HepG2 (cell line): ENCODE data around the gene KBTBD13. TPM values are rescaled to one million over a fixed set of nuclear protein-coding genes. Genes with fewer than 3 reads are reported as not detected.

Experiments
- ARID4A ChIP-seq: sonication (generic); formaldehyde crosslinking; IDR thresholded peaks from 2 replicates; pipeline ENCODE4 v1.5.0; 2020; ENCODE audit warnings: mild to moderate bottlenecking, missing genetic modification reagents, borderline replicate concordance
- CREB1 ChIP-seq, 2 experiments: fragments of 450-650 bp in 1 of 2; IDR thresholded peaks; 2 replicates each; pipeline ENCODE4 v1.6.1; 2016 to 2017; ENCODE audit warnings: control low read depth in 1 of 2, mild to moderate bottlenecking in 1 of 2, missing compliant biosample characterization in 1 of 2, missing genetic modification characterization in 1 of 2
- ELK4 ChIP-seq: sonication (generic); formaldehyde crosslinking; IDR thresholded peaks from 2 replicates; pipeline ENCODE4 v1.9.0; 2021; ENCODE audit warnings: missing genetic modification reagents, borderline replicate concordance
- HNF4A ChIP-seq: sonication (generic); formaldehyde crosslinking; IDR thresholded peaks from 2 replicates; pipeline ENCODE4 v1.4.0; 2020; ENCODE audit warnings: missing genetic modification reagents
- KDM1A ChIP-seq: IDR thresholded peaks from 2 replicates; pipeline ENCODE4 v1.6.1; 2016; ENCODE audit warnings: missing compliant biosample characterization
- MAFG ChIP-seq: sonication (generic); formaldehyde crosslinking; IDR thresholded peaks from 2 replicates; pipeline ENCODE4 v1.5.1; 2020; ENCODE audit warnings: mild to moderate bottlenecking, missing genetic modification reagents
- MEIS2 ChIP-seq: sonication (generic); formaldehyde crosslinking; IDR thresholded peaks from 2 replicates; pipeline ENCODE4 v1.9.0; 2021; ENCODE audit warnings: mild to moderate bottlenecking, missing genetic modification reagents
- RNF2 ChIP-seq: fragments of 450-650 bp; conservative IDR thresholded peaks from 2 replicates; pipeline ENCODE4 v1.6.1; 2016; ENCODE audit warnings: low read depth
- RXRB ChIP-seq: IDR thresholded peaks from 2 replicates; pipeline ENCODE4 v1.6.1; 2016; ENCODE audit warnings: borderline replicate concordance, missing genetic modification reagents, missing compliant biosample characterization
- SMAD9 ChIP-seq: sonication (generic); formaldehyde crosslinking; IDR thresholded peaks from 2 replicates; pipeline ENCODE4 v1.5.1; 2020; ENCODE audit warnings: mild to moderate bottlenecking, missing genetic modification reagents
- TOPORS ChIP-seq: sonication (generic); formaldehyde crosslinking; IDR thresholded peaks from 2 replicates; pipeline ENCODE4 v1.8.0; 2023; ENCODE audit warnings: mild to moderate bottlenecking, missing genetic modification reagents
- ZBED4 ChIP-seq: sonication (generic); formaldehyde crosslinking; IDR thresholded peaks from 2 replicates; pipeline ENCODE4 v1.4.0; 2020; ENCODE audit warnings: missing genetic modification reagents, borderline replicate concordance
- ZFP90 ChIP-seq: sonication (generic); formaldehyde crosslinking; IDR thresholded peaks from 2 replicates; pipeline ENCODE4 v1.8.0; 2022; ENCODE audit warnings: missing genetic modification reagents, mild to moderate bottlenecking, inconsistent platforms, borderline replicate concordance
- ZKSCAN8 ChIP-seq: IDR thresholded peaks from 2 replicates; pipeline ENCODE4 v1.6.1; 2016; ENCODE audit warnings: borderline replicate concordance, missing genetic modification reagents, missing compliant biosample characterization
- ZMYM2 ChIP-seq: sonication (generic); formaldehyde crosslinking; IDR thresholded peaks from 2 replicates; pipeline ENCODE4 v1.8.0; 2022; ENCODE audit warnings: mild to moderate bottlenecking, missing genetic modification reagents
- ZNF160 ChIP-seq: sonication (generic); formaldehyde crosslinking; IDR thresholded peaks from 2 replicates; pipeline ENCODE4 v1.8.0; 2022; ENCODE audit warnings: mild to moderate bottlenecking, inconsistent platforms, missing genetic modification reagents
- ZNF17 ChIP-seq: sonication (generic); formaldehyde crosslinking; IDR thresholded peaks from 2 replicates; pipeline ENCODE4 v1.5.0; 2020; ENCODE audit warnings: mild to moderate bottlenecking, missing genetic modification reagents
- ZNF260 ChIP-seq: sonication (generic); formaldehyde crosslinking; IDR thresholded peaks from 2 replicates; pipeline ENCODE4 v1.4.0; 2020; ENCODE audit warnings: missing genetic modification reagents, low read depth, mild to moderate bottlenecking, borderline replicate concordance
- ZNF350 ChIP-seq: sonication (generic); formaldehyde crosslinking; IDR thresholded peaks from 2 replicates; pipeline ENCODE4 v1.4.0; 2020; ENCODE audit warnings: mild to moderate bottlenecking, low read depth, missing genetic modification reagents, borderline replicate concordance
- ZNF766 ChIP-seq: sonication (generic); formaldehyde crosslinking; IDR thresholded peaks from 2 replicates; pipeline ENCODE4 v1.5.0; 2020; ENCODE audit warnings: missing genetic modification reagents, borderline replicate concordance
- polyA plus RNA-seq, 8 experiments: library from polyadenylated mRNA; depleted of rRNA in 3 of 8; stranded (reverse) in 7 of 8; unstranded in 1 of 8; fragments of >200 nt; fragmentation: Illumina TruSeq in 4 of 8; extraction: Trizol in 4 of 8; gene quantifications; 2 replicates each; pipeline versions ENCODE4 v1.2.1 to v1.2.3, GENCODE V29; 2011 to 2016; ENCODE audit warnings: low read depth in 4 of 8, missing spikeins in 1 of 8, mixed read lengths in 1 of 8; ENCODE audit not compliant: insufficient read depth in 1 of 8
- total RNA-seq, 5 experiments: library from RNA; depleted of rRNA; stranded (reverse); fragments of >200 nt; fragmentation: Illumina TruSeq; extraction: Trizol; gene quantifications; 2 replicates each; pipeline ENCODE4 v1.2.3, GENCODE V29; 2016; ENCODE audit warnings: low read depth in 1 of 5

The KBTBD13 gene
- total and polyA plus RNA-seq, 2 of the 13 experiments (the other 11 are each of a cell fraction or from before 2014, with no cell fraction given): not detected

GRCh38 chr15:65028921-65029735, 47.4 kb upstream of the KBTBD13 start, which contains the start of gene MTFMT (continued):
- TF ChIP-seq ARID4A (CRISPR knock-in tag) (peak; percentile 82; the same call in 1 of the 2 replicates), RNF2 (no peak), ZNF17 (no peak), TOPORS (CRISPR knock-in tag) (no peak), ZNF260 (no peak), ZFP90 (CRISPR knock-in tag) (no peak), CREB1 (IDR thresholded peaks at IDR 0.05) (no peak), CREB1 (CRISPR knock-in tag; IDR thresholded peaks at IDR 0.05) (no peak), ELK4 (CRISPR knock-in tag) (peak; percentile 74; the same call in 1 of the 2 replicates), ZNF350 (CRISPR knock-in tag) (0 out of 2 replicates have a peak, but pooled peaks have one; percentile 9), SMAD9 (CRISPR knock-in tag) (0 out of 2 replicates have a peak, but pooled peaks have one; percentile 7), MEIS2 (peak; percentile 65), HNF4A (CRISPR knock-in tag) (no peak), ZBED4 (CRISPR knock-in tag) (no peak; the same call in 1 of the 2 replicates), KDM1A (CRISPR knock-in tag) (no peak), ZNF160 (CRISPR knock-in tag) (no peak), MAFG (no peak), RXRB (no peak), ZKSCAN8 (CRISPR knock-in tag) (no peak), ZNF766 (CRISPR knock-in tag) (peak; percentile 60; the same call in 1 of the 2 replicates), ZMYM2 (CRISPR knock-in tag) (no peak)
